HFFc6 (cell line): ENCODE data around the gene ADH5. TPM values are rescaled to one million over a fixed set of nuclear protein-coding genes. Genes with fewer than 3 reads are reported as not detected.

Source experiments
- DNase-seq: peaks from one replicate; pipeline ENCODE4 v3.0.0-alpha.2; 2018
- H3K27ac Mint-ChIP-seq: 2 replicates; pipeline ENCODE4 v1.8.0; 2020; ENCODE audit warnings: mild to moderate bottlenecking, mixed read lengths
- H3K27me3 Mint-ChIP-seq: 2 replicates; pipeline ENCODE4 v1.8.0; 2021; ENCODE audit warnings: mild to moderate bottlenecking, moderate library complexity, mixed read lengths; ENCODE audit not compliant: insufficient read depth
- H3K36me3 Mint-ChIP-seq: 2 replicates; pipeline ENCODE4 v1.8.0; 2021; ENCODE audit warnings: low read depth, mixed read lengths
- H3K4me1 Mint-ChIP-seq: 2 replicates; pipeline ENCODE4 v1.8.0; 2020; ENCODE audit warnings: low read depth, mixed read lengths
- H3K4me3 Mint-ChIP-seq: 2 replicates; pipeline ENCODE4 v1.8.0; 2020; ENCODE audit warnings: mild to moderate bottlenecking, moderate library complexity, mixed read lengths
- H3K9me3 Mint-ChIP-seq: 2 replicates; pipeline ENCODE4 v1.8.0; 2020; ENCODE audit warnings: mild to moderate bottlenecking, mixed read lengths
- CTCF ChIP-seq: fragments of 200-600 bp; sonication (generic); IDR thresholded peaks from 2 replicates; pipeline ENCODE4 v1.5.0; 2021; ENCODE audit warnings: antibody characterized with exemption, mild to moderate bottlenecking
- total RNA-seq, 6 experiments: library from RNA; stranded (reverse); fragmentation: NEBNext Ultra II Directional; extraction: Animal tissue kit (Norgen Biotek cat#: 25700); gene quantifications; 2 replicates in 1 of 6; 3 replicates in 5 of 6; pipeline ENCODE4 v1.2.3, GENCODE V29; 2021

ADH5 gene
- total RNA-seq, 6 experiments from 2014 or later = 193 to 211 (median 205) TPM

- Mint-ChIP-seq H3K4me3 (peak overlapping the region; percentile 67), H3K27ac (peak overlapping the region; percentile 91), H3K4me1 (peaks cover 77% of the 10 kb centered on the region), H3K36me3 (peaks cover 51% of the 10 kb centered on the region), H3K9me3 (no peaks in the 10 kb centered on the region), H3K27me3 (peaks cover under 1% of the 10 kb centered on the region)
- DNase-seq = no peak
- no peak for TF ChIP-seq CTCF
Measured at GRCh38 chr4:99059550-99059949, 29.0 kb downstream of the ADH5 start.

- peaks cover 2% of the 10 kb centered on the region for H3K27me3 Mint-ChIP-seq
- no peak for TF ChIP-seq CTCF
- no peak for DNase-seq
- H3K36me3 Mint-ChIP-seq = peaks cover 47% of the 10 kb centered on the region
- H3K27ac Mint-ChIP-seq = peak overlapping the region; percentile 36; the same call in 1 of the 2 replicates
- peaks cover 80% of the 10 kb centered on the region for H3K4me1 Mint-ChIP-seq
- no peaks in the 10 kb centered on the region for H3K9me3 Mint-ChIP-seq
- H3K4me3 Mint-ChIP-seq = no peak overlapping the region
Measured at GRCh38 chr4:99058228-99058627, 30.4 kb downstream of the ADH5 start.

- Mint-ChIP-seq H3K27ac (no peak overlapping the region), H3K36me3 (peaks cover 40% of the 10 kb centered on the region), H3K9me3 (no peaks in the 10 kb centered on the region), H3K4me3 (no peak overlapping the region), H3K27me3 (peaks cover 3% of the 10 kb centered on the region), H3K4me1 (peaks cover 56% of the 10 kb centered on the region)
- TF ChIP-seq CTCF = no peak
- no peak for DNase-seq
Measured at GRCh38 chr4:99054428-99054994, 34.1 kb downstream of the ADH5 start.

- DNase-seq = no peak
- H3K4me1 Mint-ChIP-seq = peaks cover 40% of the 10 kb centered on the region
- H3K27me3 Mint-ChIP-seq = peaks cover 3% of the 10 kb centered on the region
- no peak for TF ChIP-seq CTCF
- H3K27ac Mint-ChIP-seq = peak overlapping the region; percentile 22; the same call in 1 of the 2 replicates
- no peak overlapping the region for H3K4me3 Mint-ChIP-seq
- H3K36me3 Mint-ChIP-seq = peaks cover 36% of the 10 kb centered on the region
- H3K9me3 Mint-ChIP-seq = no peaks in the 10 kb centered on the region
Measured at GRCh38 chr4:99052902-99053301, 35.7 kb downstream of the ADH5 start.

GRCh38 chr4:99047710-99048109 is 40.9 kb downstream of the ADH5 start:
- no peak for DNase-seq
- H3K36me3 Mint-ChIP-seq = peaks cover 50% of the 10 kb centered on the region
- no peak overlapping the region for H3K4me3 Mint-ChIP-seq
- TF ChIP-seq CTCF = peak; percentile 37; the same call in 1 of the 2 replicates
- no peak overlapping the region for H3K27ac Mint-ChIP-seq
- no peaks in the 10 kb centered on the region for H3K9me3 Mint-ChIP-seq
- peaks cover 2% of the 10 kb centered on the region; the same call in 1 of the 2 replicates for H3K27me3 Mint-ChIP-seq
- peaks cover 7% of the 10 kb centered on the region for H3K4me1 Mint-ChIP-seq

- no peak for DNase-seq
- H3K27me3 Mint-ChIP-seq = no peaks in the 10 kb centered on the region
- no peaks in the 10 kb centered on the region for H3K4me1 Mint-ChIP-seq
- no peak overlapping the region for H3K27ac Mint-ChIP-seq
- H3K4me3 Mint-ChIP-seq = no peak overlapping the region
- peaks cover 6% of the 10 kb centered on the region for H3K9me3 Mint-ChIP-seq
- no peak for TF ChIP-seq CTCF
- peaks cover 44% of the 10 kb centered on the region for H3K36me3 Mint-ChIP-seq
Measured at GRCh38 chr4:99043346-99043745, 45.2 kb downstream of the ADH5 start.
